Left ventricle myocardium superior (tissue), 1 donor: ENCODE measurements around the gene IPO5. TPM values are rescaled to one million over a fixed set of nuclear protein-coding genes. Genes with fewer than 3 reads are reported as not detected.
A peak's percentile ranks its signal among the peaks of the same experiment; 100 is the strongest.
"Not testable (repeated sequence)": the region's sequence is repeated elsewhere in the genome, so short reads cannot be mapped to it uniquely, and the experiment has no call there.

ENCODE experiments used
- ATAC-seq: fragments of 200-7000 bp; cut with Tn5 transposase; one replicate; pipeline ENCODE4 v1.9.1; 2020; ENCODE audit warnings: mild to moderate bottlenecking, moderate library complexity
- DNase-seq: peaks from one replicate; pipeline ENCODE4 v3.0.0-alpha.2; 2020
- intact Hi-C: fragments of 100-400 bp; cut with micrococcal nuclease; formaldehyde crosslinking; loops from one replicate; pipeline ENCODE4 v1.11.0; 2022
- total RNA-seq: library from RNA; stranded (reverse); fragmentation: NEBNext Ultra II Directional; extraction: Animal tissue kit (Norgen Biotek cat#: 25700); gene quantifications from one replicate; pipeline ENCODE4 v1.2.1, GENCODE V29; 2021
- donor health status: DM: no; HTN: yes; CAD: no; lungs with severe emphysema.

Gene IPO5
- total RNA-seq, 1 donor from 2014 or later, result 98.6 TPM

- no peak for ATAC-seq
- intact Hi-C loops, result no loop called here
- DNase-seq, result no peak
Measured at GRCh38 chr13:98041081-98041820, 87.8 kb downstream of the IPO5 start.

GRCh38 chr13:98044301-98044700, 90.8 kb downstream of the IPO5 start:
- intact Hi-C loops, result no loop called here
- no peak for ATAC-seq
- DNase-seq, result no peak

DNA sequence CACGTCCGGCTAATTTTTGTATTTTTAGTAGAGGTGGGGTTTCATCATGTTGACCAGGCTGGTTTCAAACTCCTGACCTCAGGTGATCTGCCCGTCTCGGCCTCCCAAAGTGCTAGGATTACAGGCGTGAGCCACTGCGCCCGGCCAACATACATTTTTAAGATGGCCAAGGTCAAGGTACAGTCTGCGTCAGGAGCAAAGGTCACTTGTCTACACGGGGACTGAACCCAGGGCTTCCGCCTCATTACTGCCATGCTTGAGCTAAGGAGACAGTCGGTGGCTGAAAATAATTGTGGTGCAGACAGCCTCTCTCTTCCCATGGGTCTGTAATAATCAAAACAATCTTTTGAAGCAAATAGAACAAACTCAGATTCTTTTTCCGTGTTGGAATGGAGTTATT, 94.3 kb downstream of the IPO5 start:
- intact Hi-C loops, DNase-seq, ATAC-seq: not testable (repeated sequence)

- ATAC-seq (no peak), DNase-seq (no peak)
- intact Hi-C loops, result no loop called here
Measured at GRCh38 chr13:98048265-98048664, 94.8 kb downstream of the IPO5 start.

DNA sequence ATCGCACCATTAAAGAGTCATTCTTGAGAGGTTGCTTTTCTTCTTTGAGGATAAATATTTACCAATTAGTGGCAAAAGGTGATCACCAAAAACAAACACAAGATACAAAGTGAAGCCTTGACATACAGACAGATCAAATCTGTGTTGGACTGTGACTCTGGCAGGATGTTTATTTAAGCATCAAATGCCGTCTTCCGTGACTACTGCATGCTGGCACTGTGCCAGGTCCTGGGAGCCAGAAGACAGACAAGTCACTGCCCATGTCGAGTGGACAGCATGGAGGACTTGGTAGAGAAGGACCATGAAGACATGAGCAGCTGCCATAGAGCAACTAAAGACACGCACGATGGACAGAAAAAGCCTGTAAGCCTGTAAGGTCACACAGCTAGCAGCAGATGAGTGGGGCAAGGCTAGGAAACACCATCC, 96.6 kb downstream of the IPO5 start:
- ATAC-seq (no peak), DNase-seq (no peak)
- intact Hi-C loops, result no loop called here

GRCh38 chr13:98052412-98052811, 98.9 kb downstream of the IPO5 start:
- no peak for ATAC-seq
- no peak for DNase-seq
- intact Hi-C loops, result no loop called here

DNA sequence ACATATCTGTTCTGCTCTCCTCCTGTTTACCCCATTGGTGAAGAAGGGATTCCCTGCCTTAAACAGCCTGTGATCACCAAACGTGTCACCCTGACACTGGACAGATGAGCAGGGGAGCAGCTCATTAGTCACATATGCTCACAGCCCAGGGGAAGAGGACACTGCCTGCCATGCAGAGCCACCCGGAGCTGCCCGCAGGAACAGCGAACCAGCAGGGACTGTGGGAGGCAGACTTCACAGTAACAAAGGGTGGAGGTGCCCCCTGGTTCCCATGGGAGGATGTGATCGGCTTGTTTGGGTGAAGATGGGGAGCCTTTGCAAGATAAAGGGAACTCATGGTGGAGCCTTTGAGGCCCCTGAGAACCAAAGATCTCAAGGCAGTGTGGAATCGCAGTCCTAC, 100.8 kb downstream of the IPO5 start:
- ATAC-seq (no peak), DNase-seq (no peak)
- intact Hi-C loops, result no loop called here

- intact Hi-C loops, result no loop called here
- no peak for ATAC-seq
Measured at GRCh38 chr13:98055623-98056022, 102.1 kb downstream of the IPO5 start.

DNA sequence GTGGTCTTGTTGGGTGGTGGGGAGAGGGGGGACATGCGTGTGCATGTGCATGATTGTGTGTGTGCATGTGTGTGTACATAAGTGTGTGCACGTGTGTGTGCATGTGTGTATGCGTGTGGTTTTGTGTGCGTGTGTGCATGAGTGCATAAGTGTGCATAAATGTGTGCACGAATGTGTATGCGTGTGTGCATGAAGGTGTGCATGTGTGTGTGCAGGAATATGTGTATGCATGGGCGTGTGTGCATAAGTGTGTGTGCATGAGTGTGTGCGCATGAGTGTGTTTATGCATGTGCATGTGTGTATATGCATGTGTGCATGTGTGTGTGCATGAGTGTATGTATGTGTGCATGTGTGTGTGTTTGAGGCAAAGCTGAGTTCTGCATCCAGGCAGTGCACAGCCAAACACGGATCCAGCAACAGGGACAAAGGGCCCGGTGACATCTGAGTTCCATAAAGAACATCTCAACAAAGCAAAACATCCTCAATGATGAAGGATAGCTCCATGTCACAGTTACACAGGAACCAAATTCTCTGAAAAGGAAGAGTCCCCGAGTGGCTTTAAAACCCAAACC, 103.5 kb downstream of the IPO5 start:
- ATAC-seq (no peak), DNase-seq (no peak)
- intact Hi-C loops, result no loop called here

More at GRCh38 chr13:98055623-98056022, 102.1 kb downstream of the IPO5 start:
- DNase-seq, result no peak

DNA sequence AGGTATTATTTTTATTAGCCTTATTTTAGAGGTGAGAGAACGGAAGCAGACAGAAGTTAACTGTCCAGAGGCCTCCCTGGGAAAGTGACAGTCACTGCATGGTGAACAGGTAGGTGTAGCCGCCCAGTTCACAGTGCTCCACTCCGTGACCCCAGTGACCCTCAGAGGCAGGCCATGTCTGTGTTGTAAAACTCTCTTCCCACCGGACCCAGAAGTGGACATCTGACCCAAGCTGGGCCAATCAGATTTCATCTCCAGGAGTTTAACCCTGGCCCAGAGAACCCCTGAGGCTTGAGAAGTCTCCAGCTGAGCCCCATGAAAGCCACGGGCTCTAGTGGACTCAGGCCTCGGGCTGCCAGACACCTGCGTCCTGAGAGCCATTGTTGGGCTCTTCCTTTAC, 105.8 kb downstream of the IPO5 start:
- no peak for ATAC-seq
- intact Hi-C loops, result no loop called here
- no peak for DNase-seq

- ATAC-seq (peak; percentile 15), DNase-seq (no peak)
- intact Hi-C loops, result no loop called here
Measured at GRCh38 chr13:98060282-98060681, 106.8 kb downstream of the IPO5 start.

DNA sequence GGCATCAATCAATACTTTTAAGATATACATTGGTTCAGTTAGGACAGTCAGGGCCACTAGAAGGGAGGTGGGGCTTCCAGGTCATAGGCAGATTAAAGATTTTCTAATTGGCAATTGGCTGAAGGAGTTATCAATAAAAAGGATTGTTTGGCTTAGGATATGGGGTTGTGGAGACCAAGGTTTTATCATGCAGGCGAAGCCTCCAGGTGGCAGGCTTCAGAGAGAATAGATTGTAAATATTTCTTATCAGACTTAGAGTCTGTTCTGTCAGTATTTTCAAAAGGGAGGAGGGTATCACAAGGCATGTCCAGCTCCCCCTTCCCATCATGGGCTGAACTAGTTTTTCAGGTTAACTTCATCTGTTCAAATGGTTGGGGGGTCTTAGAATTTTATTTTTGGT, 112.0 kb downstream of the IPO5 start:
- no peak for DNase-seq
- intact Hi-C loops, result no loop called here
- ATAC-seq, result no peak

- DNase-seq, result no peak
- intact Hi-C loops, result no loop called here
- ATAC-seq, result no peak
Measured at GRCh38 chr13:98066636-98067035, 113.2 kb downstream of the IPO5 start.

GRCh38 chr13:98068521-98068920, 115.0 kb downstream of the IPO5 start:
- DNase-seq, result no peak
- intact Hi-C loops, result no loop called here
- ATAC-seq, result no peak

GRCh38 chr13:98069985-98070384, 116.5 kb downstream of the IPO5 start:
- intact Hi-C loops, result no loop called here
- DNase-seq (no peak), ATAC-seq (no peak)

DNA sequence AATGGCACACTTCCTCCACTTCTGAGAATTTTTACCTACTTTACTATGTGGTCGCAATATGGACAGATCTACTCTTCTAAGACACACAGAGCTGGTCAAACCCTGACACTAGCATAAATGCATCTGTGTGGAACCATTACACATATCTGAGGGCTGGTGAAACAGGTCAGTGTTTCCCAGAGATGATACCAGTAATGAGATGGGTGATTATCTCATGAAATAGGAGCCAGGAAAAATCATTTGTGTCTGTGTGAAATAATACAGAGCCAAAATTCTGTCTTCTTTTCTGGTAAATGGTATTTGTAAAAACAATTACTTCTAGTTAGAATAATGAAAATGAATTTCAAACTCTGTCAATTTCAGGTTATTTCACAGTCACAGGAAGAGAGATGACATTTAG, 117.8 kb downstream of the IPO5 start:
- ATAC-seq, result no peak
- DNase-seq, result no peak
- intact Hi-C loops, result no loop called here

- DNase-seq (no peak), ATAC-seq (no peak)
- intact Hi-C loops, result no loop called here
Measured at GRCh38 chr13:98072476-98072875, 119.0 kb downstream of the IPO5 start.
